HEK293 (cell line): ENCODE results near the gene METTL26.

ENCODE experiments used
- GLI2 ChIP-seq: fragments of 450-650 bp; formaldehyde crosslinking; IDR thresholded peaks from 2 replicates; pipeline ENCODE4; 2017; ENCODE audit warnings: missing biosample characterization, missing genetic modification characterization, low read depth, borderline replicate concordance
- PRDM2 ChIP-seq: fragments of 450-650 bp; formaldehyde crosslinking; IDR thresholded peaks from 2 replicates; pipeline ENCODE4 v1.5.1; 2016; ENCODE audit warnings: missing biosample characterization, missing genetic modification characterization, borderline replicate concordance
- PRDM4 ChIP-seq: fragments of 450-650 bp; formaldehyde crosslinking; IDR thresholded peaks from 2 replicates; pipeline ENCODE4 v1.5.1; 2017; ENCODE audit warnings: missing biosample characterization, missing genetic modification characterization
- REPIN1 ChIP-seq: fragments of 450-650 bp; formaldehyde crosslinking; IDR thresholded peaks from 2 replicates; pipeline ENCODE4 v1.5.1; 2017; ENCODE audit warnings: missing biosample characterization, missing genetic modification characterization, low read depth
- REST ChIP-seq: fragments of 450-650 bp; formaldehyde crosslinking; IDR thresholded peaks from 2 replicates; pipeline ENCODE4 v1.5.1; 2016; ENCODE audit warnings: missing biosample characterization, missing genetic modification characterization
- ZBTB1 ChIP-seq: fragments of 450-650 bp; formaldehyde crosslinking; IDR thresholded peaks from 2 replicates; pipeline ENCODE4 v1.5.1; 2016; ENCODE audit warnings: missing biosample characterization, missing genetic modification characterization
- ZFHX2 ChIP-seq: fragments of 450-650 bp; formaldehyde crosslinking; conservative IDR thresholded peaks from 2 replicates; pipeline ENCODE4 v1.5.1; 2016; ENCODE audit warnings: missing biosample characterization, missing genetic modification characterization
- ZNF18 ChIP-seq: fragments of 450-650 bp; formaldehyde crosslinking; IDR thresholded peaks from 2 replicates; pipeline ENCODE4 v1.5.1; 2016; ENCODE audit warnings: missing biosample characterization, missing genetic modification characterization
- ZNF202 ChIP-seq: fragments of 450-650 bp; formaldehyde crosslinking; IDR thresholded peaks from 2 replicates; pipeline ENCODE4 v1.5.1; 2016; ENCODE audit warnings: missing biosample characterization, missing genetic modification characterization, borderline replicate concordance
- ZNF214 ChIP-seq: fragments of 450-650 bp; formaldehyde crosslinking; IDR thresholded peaks from 2 replicates; pipeline ENCODE4 v1.5.1; 2017; ENCODE audit warnings: missing biosample characterization, mild to moderate bottlenecking, missing genetic modification characterization, borderline replicate concordance
- ZNF280D ChIP-seq: fragments of 450-650 bp; formaldehyde crosslinking; IDR thresholded peaks from 2 replicates; pipeline ENCODE4 v1.5.1; 2016; ENCODE audit warnings: missing biosample characterization, missing genetic modification characterization
- ZNF350 ChIP-seq: fragments of 450-650 bp; formaldehyde crosslinking; IDR thresholded peaks from 2 replicates; pipeline ENCODE4 v1.5.0; 2017; ENCODE audit warnings: missing biosample characterization, mild to moderate bottlenecking, missing genetic modification characterization
- ZNF513 ChIP-seq: fragments of 450-650 bp; IDR thresholded peaks from 2 replicates; pipeline ENCODE4 v1.5.1; 2018; ENCODE audit warnings: missing biosample characterization, missing genetic modification characterization
- ZNF548 ChIP-seq: fragments of 450-650 bp; formaldehyde crosslinking; IDR thresholded peaks from 2 replicates; pipeline ENCODE4 v1.5.1; 2016; ENCODE audit warnings: missing biosample characterization, missing genetic modification characterization
- ZNF549 ChIP-seq: fragments of 450-650 bp; IDR thresholded peaks from 2 replicates; pipeline ENCODE4 v1.5.1; 2018; ENCODE audit warnings: missing biosample characterization, missing genetic modification characterization, mild to moderate bottlenecking, inconsistent platforms, moderate library complexity
- ZNF555 ChIP-seq: fragments of 450-650 bp; formaldehyde crosslinking; conservative IDR thresholded peaks from 2 replicates; pipeline ENCODE4 v1.5.1; 2017; ENCODE audit warnings: missing biosample characterization, mild to moderate bottlenecking, missing genetic modification characterization, inconsistent platforms
- ZNF596 ChIP-seq: fragments of 450-650 bp; IDR thresholded peaks from 2 replicates; pipeline ENCODE4 v1.5.0; 2018; ENCODE audit warnings: missing biosample characterization, mild to moderate bottlenecking, missing genetic modification characterization, moderate library complexity
- ZNF776 ChIP-seq: fragments of 450-650 bp; formaldehyde crosslinking; IDR thresholded peaks from 2 replicates; pipeline ENCODE4 v1.5.0; 2017; ENCODE audit warnings: missing biosample characterization, missing genetic modification characterization, borderline replicate concordance
- ZNF777 ChIP-seq: fragments of 450-650 bp; formaldehyde crosslinking; IDR thresholded peaks from 2 replicates; pipeline ENCODE4 v1.5.1; 2017; ENCODE audit warnings: missing biosample characterization, missing genetic modification characterization, borderline replicate concordance

METTL26 gene

GRCh38 chr16:678858-679813, 43.0 kb upstream of the METTL26 start (continued):
- TF ChIP-seq PRDM4 (tag by site-specific recombination) (peak; percentile 12; the same call in 1 of the 2 replicates), ZNF548 (tag by site-specific recombination) (no peak), GLI2 (tag by site-specific recombination) (no peak), ZNF777 (no peak), ZNF513 (tag by site-specific recombination) (no peak), ZBTB1 (tag by site-specific recombination) (no peak), ZFHX2 (tag by site-specific recombination) (peak; percentile 73), ZNF776 (no peak), REST (tag by site-specific recombination) (no peak), PRDM2 (tag by site-specific recombination) (no peak), ZNF280D (no peak), ZNF555 (tag by site-specific recombination) (no peak), REPIN1 (no peak), ZNF350 (tag by site-specific recombination) (no peak), ZNF549 (no peak), ZNF214 (tag by site-specific recombination) (no peak), ZNF596 (tag by site-specific recombination) (no peak), ZNF18 (peak; percentile 67; the same call in 1 of the 2 replicates), ZNF202 (tag by site-specific recombination) (no peak)
